HL-60 (cell line): ENCODE data around the gene FGF14.

Experiments
- DNase-seq, 2 experiments: peaks; one replicate each; pipeline ENCODE4 v3.0.0-alpha.2; 2010 to 2020; ENCODE audit warnings: low read depth in 1 of 2, low spot score in 1 of 2
- H3K27ac ChIP-seq: fragments of 250-450 bp; sonication (Bioruptor Pico); replicated peaks from 2 replicates; pipeline ENCODE4 v1.5.1; 2020; ENCODE audit warnings: mild to moderate bottlenecking, moderate library complexity
- H3K27me3 ChIP-seq: fragments of 250-450 bp; sonication (Bioruptor Pico); 2 replicates; pipeline ENCODE4 v1.5.1; 2021; ENCODE audit warnings: mild to moderate bottlenecking, moderate library complexity; ENCODE audit not compliant: insufficient read depth, poor library complexity, severe bottlenecking
- H3K4me3 ChIP-seq: replicated peaks from 2 replicates; pipeline ENCODE4 v1.5.1; 2011; ENCODE audit warnings: mild to moderate bottlenecking, control low read depth, low read length; ENCODE audit not compliant: insufficient read depth
- GABPA ChIP-seq: IDR thresholded peaks from 2 replicates; pipeline ENCODE4 v1.6.1; 2012; ENCODE audit warnings: low read depth
- POLR2AphosphoS5 ChIP-seq: IDR thresholded peaks from 2 replicates; pipeline ENCODE4 v1.6.1; 2012; ENCODE audit warnings: low read depth
- REST ChIP-seq: IDR thresholded peaks from 2 replicates; pipeline ENCODE4 v1.6.1; 2012; ENCODE audit warnings: low read depth; ENCODE audit not compliant: insufficient replicate concordance
- SPI1 ChIP-seq: IDR thresholded peaks from 2 replicates; pipeline ENCODE4 v1.6.1; 2012; ENCODE audit warnings: low read depth, mild to moderate bottlenecking, borderline replicate concordance
- TF ChIP-seq, protein P1 (sequence below): IDR thresholded peaks from one replicate; pipeline ENCODE4 v1.5.1; 2011; ENCODE audit warnings: low read length, control low read depth, inconsistent platforms; ENCODE audit not compliant: insufficient read depth

FGF14 gene

DNA sequence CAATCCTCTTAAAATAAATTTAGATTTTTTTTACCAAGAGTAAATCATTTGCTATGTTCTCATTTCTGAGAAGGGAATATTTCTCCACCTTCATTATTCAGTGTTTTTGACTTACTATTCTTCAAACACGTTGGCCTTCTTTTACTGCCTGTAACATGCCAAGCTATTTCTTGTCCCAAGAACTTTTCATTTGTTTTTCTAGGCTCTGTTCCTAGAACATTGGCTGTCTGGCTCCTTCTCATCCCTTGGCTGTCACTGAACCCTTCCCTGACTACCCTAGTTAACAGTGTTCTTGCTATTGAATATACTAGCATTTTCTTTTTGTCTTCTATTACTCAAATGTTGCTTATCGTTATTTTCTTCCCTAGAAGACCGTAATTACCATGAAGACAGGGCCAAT, 701.2 kb downstream of the FGF14 start:
- no peaks in the 10 kb centered on the region for H3K27me3 ChIP-seq
- TF ChIP-seq REST = no peak
- no peak for TF ChIP-seq GABPA
- TF ChIP-seq, protein P1, sequence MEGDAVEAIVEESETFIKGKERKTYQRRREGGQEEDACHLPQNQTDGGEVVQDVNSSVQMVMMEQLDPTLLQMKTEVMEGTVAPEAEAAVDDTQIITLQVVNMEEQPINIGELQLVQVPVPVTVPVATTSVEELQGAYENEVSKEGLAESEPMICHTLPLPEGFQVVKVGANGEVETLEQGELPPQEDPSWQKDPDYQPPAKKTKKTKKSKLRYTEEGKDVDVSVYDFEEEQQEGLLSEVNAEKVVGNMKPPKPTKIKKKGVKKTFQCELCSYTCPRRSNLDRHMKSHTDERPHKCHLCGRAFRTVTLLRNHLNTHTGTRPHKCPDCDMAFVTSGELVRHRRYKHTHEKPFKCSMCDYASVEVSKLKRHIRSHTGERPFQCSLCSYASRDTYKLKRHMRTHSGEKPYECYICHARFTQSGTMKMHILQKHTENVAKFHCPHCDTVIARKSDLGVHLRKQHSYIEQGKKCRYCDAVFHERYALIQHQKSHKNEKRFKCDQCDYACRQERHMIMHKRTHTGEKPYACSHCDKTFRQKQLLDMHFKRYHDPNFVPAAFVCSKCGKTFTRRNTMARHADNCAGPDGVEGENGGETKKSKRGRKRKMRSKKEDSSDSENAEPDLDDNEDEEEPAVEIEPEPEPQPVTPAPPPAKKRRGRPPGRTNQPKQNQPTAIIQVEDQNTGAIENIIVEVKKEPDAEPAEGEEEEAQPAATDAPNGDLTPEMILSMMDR = no peak
- TF ChIP-seq POLR2AphosphoS5 = no peak
- no peak for TF ChIP-seq SPI1

GRCh38 chr13:101698400-101698799, 703.4 kb downstream of the FGF14 start:
- no peak for DNase-seq
- TF ChIP-seq REST = no peak
- TF ChIP-seq, protein P1 = no peak
- no peak for TF ChIP-seq POLR2AphosphoS5
- TF ChIP-seq SPI1 = no peak
- no peak for TF ChIP-seq GABPA
- no peak overlapping the region for H3K4me3 ChIP-seq
- no peak overlapping the region for H3K27ac ChIP-seq
- H3K27me3 ChIP-seq = no peaks in the 10 kb centered on the region

More for the DNA sequence above, 701.2 kb downstream of the FGF14 start:
- H3K27ac ChIP-seq = no peak overlapping the region
- no peak for DNase-seq
- no peak overlapping the region for H3K4me3 ChIP-seq

DNA sequence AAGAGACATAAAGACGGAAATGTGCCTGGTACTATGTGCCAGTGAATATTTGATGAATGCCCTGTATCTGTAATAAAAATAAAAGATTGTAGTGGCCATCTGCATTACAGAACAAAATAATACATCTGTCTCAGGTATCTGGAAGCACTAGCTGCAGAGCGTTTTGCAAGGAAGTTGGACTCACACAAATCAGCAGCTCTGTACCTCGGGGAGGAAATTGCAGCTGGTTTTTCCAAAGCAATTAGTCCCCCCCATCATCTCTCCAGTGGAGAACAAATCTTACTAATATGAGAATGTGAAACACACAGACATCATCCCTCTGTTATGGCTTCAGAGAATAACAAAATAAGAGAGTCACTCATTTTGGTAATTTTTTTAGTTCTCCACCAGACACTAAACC, 704.1 kb downstream of the FGF14 start:
- Histone ChIP-seq H3K4me3 (no peak overlapping the region), H3K27ac (no peak overlapping the region), H3K27me3 (no peaks in the 10 kb centered on the region)
- TF ChIP-seq SPI1 (no peak), REST (no peak), POLR2AphosphoS5 (no peak), GABPA (no peak)
- TF ChIP-seq, protein P1 = no peak
- DNase-seq = no peak
